T-helper 2 cell treated with Interferon-gamma antibody and Interleukin-4, amounts not matched to agents 5 μg/mL and 100 μg/mL, for 36 hours (primary cell): Measurements from ENCODE around the gene ZNF776.
A peak's percentile ranks its signal among the peaks of the same experiment; 100 is the strongest.
"Not testable (repeated sequence)": the region's sequence is repeated elsewhere in the genome, so short reads cannot be mapped to it uniquely, and the experiment has no call there.

Experiments used
- DNase-seq: peaks from one replicate; pipeline ENCODE4 v3.0.0; 2021; ENCODE audit warnings: low spot score
- H3K27ac Mint-ChIP-seq: one replicate; pipeline ENCODE4 v1.8.0; 2021; ENCODE audit warnings: mild to moderate bottlenecking, mixed read lengths
- H3K27me3 Mint-ChIP-seq: one replicate; pipeline ENCODE4 v1.8.0; 2021; ENCODE audit warnings: low read depth, mixed read lengths
- H3K36me3 Mint-ChIP-seq: one replicate; pipeline ENCODE4 v1.8.0; 2021; ENCODE audit warnings: low read depth, mixed read lengths
- H3K4me1 Mint-ChIP-seq: one replicate; pipeline ENCODE4 v1.8.0; 2021; ENCODE audit warnings: low read depth, mixed read lengths
- H3K4me3 Mint-ChIP-seq: one replicate; pipeline ENCODE4 v1.8.0; 2022; ENCODE audit warnings: mild to moderate bottlenecking, moderate library complexity, mixed read lengths
- H3K9me3 Mint-ChIP-seq: one replicate; pipeline ENCODE4 v1.8.0; 2021; ENCODE audit warnings: mixed read lengths

ZNF776 gene

DNA sequence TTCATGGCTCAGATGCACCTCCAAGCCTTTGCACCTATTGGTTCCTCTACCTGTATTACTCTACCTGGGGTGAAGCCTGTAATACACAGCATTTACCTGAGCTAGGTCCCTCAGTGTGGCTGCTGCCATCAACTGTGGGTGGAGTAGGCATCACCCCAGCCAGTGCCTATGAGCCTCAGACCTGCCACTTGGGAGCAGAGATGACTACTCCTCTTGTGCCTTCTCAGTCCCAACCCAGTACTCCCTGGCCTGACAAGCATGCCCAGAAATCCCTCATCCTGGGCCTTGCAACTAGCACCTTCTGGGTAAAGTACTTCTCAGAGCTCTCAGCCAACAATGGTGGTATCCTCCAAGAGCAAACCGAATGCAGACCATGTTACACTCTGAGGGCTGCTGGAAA, 50.0 kb downstream of the ZNF776 start:
- Mint-ChIP-seq H3K36me3 (peaks cover 46% of the 10 kb centered on the region), H3K9me3 (peaks cover 16% of the 10 kb centered on the region)
- H3K4me3 Mint-ChIP-seq, H3K4me1 Mint-ChIP-seq, H3K27ac Mint-ChIP-seq, H3K27me3 Mint-ChIP-seq, DNase-seq: not testable (repeated sequence)

DNA sequence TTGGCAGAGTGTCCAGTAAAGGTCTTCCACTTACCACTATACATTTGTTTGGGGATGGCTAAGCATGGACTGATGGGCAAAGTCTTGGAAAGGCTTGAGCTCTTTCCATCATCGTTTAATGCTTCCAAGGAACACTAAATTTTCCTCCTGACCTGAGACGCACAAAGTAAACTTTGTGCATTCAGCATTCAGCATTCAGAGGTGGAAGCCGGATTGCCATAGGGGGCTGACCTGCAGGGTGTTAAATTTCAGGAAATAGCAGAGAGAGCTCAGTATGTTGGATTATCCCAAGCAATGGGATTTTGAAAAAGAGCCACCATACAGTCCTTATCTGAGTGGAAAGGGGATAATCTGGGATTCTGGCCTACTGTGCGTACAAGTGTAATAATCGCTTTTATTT, 54.1 kb downstream of the ZNF776 start:
- Mint-ChIP-seq H3K4me1 (peaks cover 13% of the 10 kb centered on the region), H3K4me3 (no peak overlapping the region), H3K27me3 (no peaks in the 10 kb centered on the region), H3K36me3 (peaks cover 44% of the 10 kb centered on the region), H3K9me3 (peaks cover 4% of the 10 kb centered on the region), H3K27ac (no peak overlapping the region)
- no peak for DNase-seq

DNA sequence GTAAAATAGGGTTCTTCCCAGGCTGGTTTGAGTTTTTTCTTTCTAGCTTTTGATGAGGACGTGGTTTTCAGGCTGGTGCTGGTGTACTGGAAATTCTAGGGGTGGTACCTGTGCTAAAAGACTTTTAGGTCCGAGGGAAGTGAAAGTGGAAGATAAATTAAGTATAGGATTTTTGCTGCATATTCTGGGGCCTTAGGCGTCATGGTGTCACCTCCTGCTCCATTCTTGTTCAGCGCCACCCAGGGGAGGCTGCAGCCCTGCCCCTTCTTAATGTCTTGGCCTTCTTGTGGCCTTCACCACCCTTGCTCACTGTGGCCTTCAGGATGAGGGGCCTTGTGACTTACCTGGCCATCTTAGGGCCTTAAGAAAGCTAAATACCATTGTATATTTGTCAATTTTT, 55.7 kb downstream of the ZNF776 start:
- Mint-ChIP-seq H3K9me3 (peaks cover 4% of the 10 kb centered on the region), H3K27me3 (no peaks in the 10 kb centered on the region), H3K4me3 (no peak overlapping the region), H3K27ac (no peak overlapping the region), H3K4me1 (peaks cover 13% of the 10 kb centered on the region), H3K36me3 (peaks cover 37% of the 10 kb centered on the region)
- DNase-seq = no peak

DNA sequence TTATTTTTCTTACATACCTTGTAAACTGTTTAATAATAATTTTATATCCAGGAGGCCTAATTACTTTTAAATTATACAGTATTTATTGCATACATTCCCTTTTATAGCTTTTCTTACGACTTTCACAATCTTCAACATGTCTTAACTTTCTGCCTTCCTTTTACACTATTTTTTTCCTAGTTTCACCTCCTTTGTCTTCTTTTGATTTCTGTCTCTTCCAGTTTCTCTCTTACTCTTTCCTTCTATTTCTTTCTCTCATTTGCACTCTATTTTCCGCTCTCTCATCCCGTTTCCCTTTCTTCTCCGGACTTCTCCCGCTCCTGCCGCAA, 56.6 kb downstream of the ZNF776 start:
- peaks cover 13% of the 10 kb centered on the region for H3K4me1 Mint-ChIP-seq
- no peaks in the 10 kb centered on the region for H3K27me3 Mint-ChIP-seq
- peaks cover 45% of the 10 kb centered on the region for H3K36me3 Mint-ChIP-seq
- H3K9me3 Mint-ChIP-seq = peaks cover 4% of the 10 kb centered on the region
- no peak for DNase-seq
- no peak overlapping the region for H3K27ac Mint-ChIP-seq
- H3K4me3 Mint-ChIP-seq = peak overlapping the region; percentile 47

DNA sequence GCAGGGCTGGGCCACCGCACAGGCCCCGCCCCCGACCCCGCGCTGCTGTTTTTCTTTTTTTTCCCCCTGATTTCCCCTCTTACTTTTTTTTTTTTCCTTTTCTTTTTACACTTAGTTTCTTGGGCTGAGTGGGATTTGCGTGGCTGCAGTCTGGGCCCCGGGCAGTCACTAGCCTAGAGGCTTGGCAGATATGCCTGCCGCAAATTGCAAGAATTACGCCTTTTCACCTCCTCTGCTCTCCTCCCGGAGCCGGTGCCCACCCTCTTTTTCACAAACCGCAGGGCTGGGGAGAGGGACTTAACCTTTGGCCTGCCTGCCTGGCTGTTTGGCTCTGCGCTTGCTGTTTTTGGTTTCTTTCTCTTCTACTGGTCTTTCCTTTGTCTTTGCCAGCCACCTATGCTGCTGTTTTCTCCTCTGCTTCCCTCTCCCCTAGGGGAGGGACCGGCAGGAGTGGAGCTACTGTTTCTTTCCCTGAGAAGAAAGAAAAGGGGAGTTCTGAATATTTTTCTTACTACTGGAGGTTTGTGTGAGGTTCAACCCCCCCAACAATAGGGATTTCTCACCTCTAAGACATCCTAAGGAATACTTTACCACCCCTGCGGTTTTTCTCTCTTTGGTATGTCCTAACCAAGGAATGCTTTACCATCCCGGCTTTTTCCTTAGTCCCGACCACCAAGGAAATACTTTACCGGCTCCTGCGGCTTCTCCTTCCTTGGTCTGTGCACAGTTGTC, 57.1 kb downstream of the ZNF776 start:
- Mint-ChIP-seq H3K36me3 (peaks cover 49% of the 10 kb centered on the region), H3K4me3 (peak overlapping the region; percentile 47), H3K27me3 (no peaks in the 10 kb centered on the region), H3K9me3 (peaks cover 4% of the 10 kb centered on the region), H3K27ac (no peak overlapping the region), H3K4me1 (peaks cover 13% of the 10 kb centered on the region)
- no peak for DNase-seq

DNA sequence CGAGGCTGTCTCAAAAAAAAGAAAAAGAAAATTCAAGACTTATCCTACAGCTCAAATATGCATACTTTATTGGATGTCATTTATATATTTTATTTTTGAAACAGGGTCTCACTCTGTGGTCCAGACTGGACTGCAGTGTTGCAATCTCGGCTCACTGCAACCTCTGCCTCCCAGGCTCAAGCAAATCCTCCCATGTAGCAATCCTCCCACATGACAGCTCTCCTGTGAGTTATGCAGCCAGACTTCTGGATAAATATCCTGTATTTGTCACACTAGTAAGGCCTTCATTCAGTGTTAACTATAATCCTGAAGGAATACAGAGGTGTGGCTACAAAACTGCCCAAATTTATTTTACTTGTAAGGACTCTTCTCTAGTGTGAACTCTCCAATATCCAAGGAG, 60.9 kb downstream of the ZNF776 start:
- H3K27me3 Mint-ChIP-seq = no peaks in the 10 kb centered on the region
- no peak for DNase-seq
- peaks cover 15% of the 10 kb centered on the region for H3K4me1 Mint-ChIP-seq
- no peak overlapping the region for H3K27ac Mint-ChIP-seq
- no peaks in the 10 kb centered on the region for H3K9me3 Mint-ChIP-seq
- H3K36me3 Mint-ChIP-seq = peaks cover 62% of the 10 kb centered on the region
- no peak overlapping the region for H3K4me3 Mint-ChIP-seq
